Measurements from ENCODE around the gene TRMT6.

DNA sequence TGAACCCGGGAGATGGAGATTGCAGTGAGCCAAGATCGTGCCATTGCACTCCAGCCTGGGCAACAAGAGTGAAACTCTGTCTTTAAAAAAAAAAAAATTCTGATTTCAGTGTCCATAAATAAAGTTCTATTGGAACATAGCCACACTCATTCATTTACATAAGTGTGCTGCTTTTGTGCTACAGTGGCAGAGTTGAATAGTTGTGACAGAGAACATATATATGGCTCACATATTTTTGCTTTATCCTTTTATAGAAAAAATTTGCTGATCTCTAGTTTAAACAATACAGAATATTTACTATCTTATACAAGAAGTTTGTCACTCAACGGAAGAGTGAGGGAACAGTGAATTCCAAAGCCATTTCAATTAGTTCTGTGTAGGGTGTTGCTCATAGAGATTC, 18.1 kb upstream of the TRMT6 start:
- TF ChIP-seq, protein P1, sequence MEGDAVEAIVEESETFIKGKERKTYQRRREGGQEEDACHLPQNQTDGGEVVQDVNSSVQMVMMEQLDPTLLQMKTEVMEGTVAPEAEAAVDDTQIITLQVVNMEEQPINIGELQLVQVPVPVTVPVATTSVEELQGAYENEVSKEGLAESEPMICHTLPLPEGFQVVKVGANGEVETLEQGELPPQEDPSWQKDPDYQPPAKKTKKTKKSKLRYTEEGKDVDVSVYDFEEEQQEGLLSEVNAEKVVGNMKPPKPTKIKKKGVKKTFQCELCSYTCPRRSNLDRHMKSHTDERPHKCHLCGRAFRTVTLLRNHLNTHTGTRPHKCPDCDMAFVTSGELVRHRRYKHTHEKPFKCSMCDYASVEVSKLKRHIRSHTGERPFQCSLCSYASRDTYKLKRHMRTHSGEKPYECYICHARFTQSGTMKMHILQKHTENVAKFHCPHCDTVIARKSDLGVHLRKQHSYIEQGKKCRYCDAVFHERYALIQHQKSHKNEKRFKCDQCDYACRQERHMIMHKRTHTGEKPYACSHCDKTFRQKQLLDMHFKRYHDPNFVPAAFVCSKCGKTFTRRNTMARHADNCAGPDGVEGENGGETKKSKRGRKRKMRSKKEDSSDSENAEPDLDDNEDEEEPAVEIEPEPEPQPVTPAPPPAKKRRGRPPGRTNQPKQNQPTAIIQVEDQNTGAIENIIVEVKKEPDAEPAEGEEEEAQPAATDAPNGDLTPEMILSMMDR (IDR thresholded peaks at IDR 0.05; ENCODE audit: insufficient read depth, low read length): no peak
- TF ChIP-seq, protein P2, sequence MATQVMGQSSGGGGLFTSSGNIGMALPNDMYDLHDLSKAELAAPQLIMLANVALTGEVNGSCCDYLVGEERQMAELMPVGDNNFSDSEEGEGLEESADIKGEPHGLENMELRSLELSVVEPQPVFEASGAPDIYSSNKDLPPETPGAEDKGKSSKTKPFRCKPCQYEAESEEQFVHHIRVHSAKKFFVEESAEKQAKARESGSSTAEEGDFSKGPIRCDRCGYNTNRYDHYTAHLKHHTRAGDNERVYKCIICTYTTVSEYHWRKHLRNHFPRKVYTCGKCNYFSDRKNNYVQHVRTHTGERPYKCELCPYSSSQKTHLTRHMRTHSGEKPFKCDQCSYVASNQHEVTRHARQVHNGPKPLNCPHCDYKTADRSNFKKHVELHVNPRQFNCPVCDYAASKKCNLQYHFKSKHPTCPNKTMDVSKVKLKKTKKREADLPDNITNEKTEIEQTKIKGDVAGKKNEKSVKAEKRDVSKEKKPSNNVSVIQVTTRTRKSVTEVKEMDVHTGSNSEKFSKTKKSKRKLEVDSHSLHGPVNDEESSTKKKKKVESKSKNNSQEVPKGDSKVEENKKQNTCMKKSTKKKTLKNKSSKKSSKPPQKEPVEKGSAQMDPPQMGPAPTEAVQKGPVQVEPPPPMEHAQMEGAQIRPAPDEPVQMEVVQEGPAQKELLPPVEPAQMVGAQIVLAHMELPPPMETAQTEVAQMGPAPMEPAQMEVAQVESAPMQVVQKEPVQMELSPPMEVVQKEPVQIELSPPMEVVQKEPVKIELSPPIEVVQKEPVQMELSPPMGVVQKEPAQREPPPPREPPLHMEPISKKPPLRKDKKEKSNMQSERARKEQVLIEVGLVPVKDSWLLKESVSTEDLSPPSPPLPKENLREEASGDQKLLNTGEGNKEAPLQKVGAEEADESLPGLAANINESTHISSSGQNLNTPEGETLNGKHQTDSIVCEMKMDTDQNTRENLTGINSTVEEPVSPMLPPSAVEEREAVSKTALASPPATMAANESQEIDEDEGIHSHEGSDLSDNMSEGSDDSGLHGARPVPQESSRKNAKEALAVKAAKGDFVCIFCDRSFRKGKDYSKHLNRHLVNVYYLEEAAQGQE (IDR thresholded peaks at IDR 0.05; ENCODE audit: insufficient replicate concordance, low read depth): no peak

Measured in HL-60 (cell line).